IPS DF 4.7 (cell line): Measurements from ENCODE around the gene CD80.
"Not testable (repeated sequence)": the region's sequence is repeated elsewhere in the genome, so short reads cannot be mapped to it uniquely, and the experiment has no call there.

Experiments
- DNase-seq: peaks from one replicate; pipeline ENCODE4 v3.0.0-alpha.2; 2013; ENCODE audit warnings: low spot score; ENCODE audit errors: extremely low read depth

The CD80 gene

GRCh38 chr3:119582178-119582577 lies 22.8 kb upstream of the CD80 start:
- no peak for DNase-seq

- no peak for DNase-seq
Observed at GRCh38 chr3:119580067-119580760, 20.8 kb upstream of the CD80 start.

GRCh38 chr3:119579366-119580066 lies 20.1 kb upstream of the CD80 start, which contains the start of gene ADPRH:
Gene ADPRH (plus strand): TSS chr3:119579492. CDS start chr3:119582170, 2,678 bp downstream.
- DNase-seq, result no peak

- no peak for DNase-seq
Observed at GRCh38 chr3:119575507-119575906, 16.1 kb upstream of the CD80 start.

- no peak for DNase-seq
Observed at GRCh38 chr3:119571688-119572087, 12.3 kb upstream of the CD80 start.

GRCh38 chr3:119571230-119571629 lies 11.8 kb upstream of the CD80 start:
- DNase-seq, result no peak

GRCh38 chr3:119570229-119570628 lies 10.8 kb upstream of the CD80 start:
- no peak for DNase-seq

GRCh38 chr3:119569156-119569555 lies 9.7 kb upstream of the CD80 start:
- no peak for DNase-seq

- not testable (repeated sequence) for DNase-seq
Observed at GRCh38 chr3:119563334-119563733, 3.9 kb upstream of the CD80 start.

GRCh38 chr3:119562307-119562961 lies 3.0 kb upstream of the CD80 start:
- no peak for DNase-seq

- DNase-seq, result no peak
Observed at GRCh38 chr3:119560160-119560559, 746 bp upstream of the CD80 start.

- DNase-seq, result no peak
Observed at GRCh38 chr3:119558626-119559317, 642 bp downstream of the CD80 start.

GRCh38 chr3:119557877-119558269 lies 1.5 kb downstream of the CD80 start:
- DNase-seq, result no peak

GRCh38 chr3:119557192-119557876 lies 2.1 kb downstream of the CD80 start:
- DNase-seq, result no peak

- no peak for DNase-seq
Observed at GRCh38 chr3:119555929-119556328, 3.5 kb downstream of the CD80 start.

GRCh38 chr3:119555309-119555735 lies 4.1 kb downstream of the CD80 start:
- DNase-seq, result no peak

GRCh38 chr3:119553823-119554415 lies 5.5 kb downstream of the CD80 start:
- no peak for DNase-seq

GRCh38 chr3:119552928-119553327 lies 6.5 kb downstream of the CD80 start:
- DNase-seq, result not testable (repeated sequence)

- DNase-seq, result no peak
Observed at GRCh38 chr3:119551598-119551997, 7.8 kb downstream of the CD80 start.

- no peak for DNase-seq
Observed at GRCh38 chr3:119550192-119550910, 9.1 kb downstream of the CD80 start.
